T-helper 9 cell (primary cell): Measurements from ENCODE around the gene LYPD8.

Experiments
- DNase-seq: peaks from one replicate; pipeline ENCODE4 v3.0.0-alpha.2; 2020

LYPD8 gene

DNA sequence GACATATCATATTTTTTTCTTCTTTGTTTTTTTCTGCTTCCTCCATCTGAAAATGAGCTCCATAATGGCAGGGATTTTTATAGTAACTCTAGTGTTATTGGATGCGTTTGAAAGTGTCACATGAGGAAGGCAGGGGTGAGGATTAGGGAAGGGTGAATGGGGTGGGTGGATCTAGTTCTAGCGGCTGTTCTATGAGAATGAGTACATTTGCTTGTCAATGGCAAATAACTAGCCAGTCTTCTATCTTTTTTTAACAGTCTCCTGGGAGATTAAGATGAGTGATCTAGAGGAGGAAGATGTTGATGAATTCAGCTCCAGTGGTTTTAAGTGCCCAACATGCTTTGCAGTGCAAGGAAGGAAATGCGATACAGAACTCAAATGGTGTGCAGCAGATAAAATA is 58.8 kb downstream of the LYPD8 start:
- DNase-seq, result no peak

GRCh38 chr1:248696261-248696660 is 59.3 kb downstream of the LYPD8 start:
- no peak for DNase-seq

DNA sequence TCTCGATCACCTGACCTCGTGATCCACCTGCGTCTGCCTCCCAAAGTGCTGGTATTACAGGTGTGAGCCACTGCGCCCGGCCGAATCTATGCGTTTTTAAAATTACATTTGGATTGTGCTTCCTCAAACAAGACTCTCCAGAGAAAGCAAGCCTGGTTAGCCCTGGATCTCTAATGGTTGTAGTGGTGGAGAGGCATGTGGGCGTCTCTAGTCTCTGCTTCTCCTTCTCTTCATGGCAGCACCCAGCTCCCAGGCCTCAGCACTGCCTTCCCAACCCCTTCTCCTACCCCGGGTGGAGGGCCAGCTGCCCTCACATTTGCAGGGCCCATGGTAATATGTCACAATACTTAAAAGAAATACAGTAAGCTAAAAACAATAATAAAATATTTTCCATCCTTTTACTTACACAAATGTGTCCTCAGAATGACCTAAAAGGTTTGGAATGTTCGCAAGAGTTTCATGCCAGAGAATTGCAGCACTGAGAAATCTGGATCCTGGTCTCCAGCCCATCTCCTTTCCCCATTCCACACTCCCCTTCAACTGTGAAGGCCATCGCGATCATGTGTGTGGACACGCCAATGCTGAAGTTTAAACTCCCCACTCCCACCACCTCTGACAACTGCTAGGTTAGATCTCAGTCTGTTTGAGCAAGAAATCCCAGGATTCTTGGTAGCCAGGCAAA is 60.0 kb downstream of the LYPD8 start:
- DNase-seq, result no peak

DNA sequence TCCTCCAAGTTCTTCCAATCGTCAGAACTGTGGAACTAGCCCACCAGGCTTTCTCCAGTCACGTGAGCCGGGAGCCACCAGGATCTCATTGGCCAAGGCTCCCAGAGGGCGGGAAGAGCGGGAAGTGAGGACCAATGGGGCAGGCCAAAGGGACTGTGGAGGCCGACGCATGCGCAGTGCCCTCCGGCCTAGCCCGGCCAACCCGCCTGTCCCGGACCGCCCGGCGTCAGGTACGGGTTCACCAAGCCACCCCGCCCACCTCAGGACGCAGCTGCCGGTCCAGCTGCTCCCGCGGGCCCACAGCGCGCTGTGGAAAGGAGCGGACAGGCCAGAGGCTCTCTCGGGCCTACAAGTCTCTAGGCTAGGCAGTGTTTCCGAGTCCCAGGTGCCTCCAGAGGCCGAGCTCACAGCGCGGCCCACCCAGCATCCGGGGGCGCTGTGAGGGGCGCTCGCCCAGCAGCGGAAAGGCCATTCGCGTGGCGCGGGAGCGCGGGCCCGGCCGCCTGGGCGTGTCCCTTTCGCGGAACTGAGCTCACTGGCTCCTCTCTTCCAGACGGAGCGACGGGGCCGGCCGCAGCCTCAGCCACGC is 63.9 kb downstream of the LYPD8 start:
- DNase-seq, result no peak
